ENCODE data around the gene TMEM178B. TPM values are rescaled to one million over a fixed set of nuclear protein-coding genes. Genes with fewer than 3 reads are reported as not detected.

Gene TMEM178B
- polyA plus RNA-seq, 1 donor (not counting 4 experiments of a cell fraction or from before 2014, with no cell fraction given), result not detected

GRCh38 chr7:141074162-141074991 lies 513 bp downstream of the TMEM178B start:
- Histone ChIP-seq H3K27ac (ENCODE audit: control insufficient read depth, insufficient read depth, low read length) (no peak overlapping the region), H3K27me3 (ENCODE audit: control insufficient read depth, extremely low read depth, insufficient read depth, low read length) (peaks cover 57% of the 10 kb centered on the region), H3K9me3 (ENCODE audit: control insufficient read depth, low read depth, low read length) (no peaks in the 10 kb centered on the region), H3K9me1 (ENCODE audit: control insufficient read depth, extremely low read depth, insufficient read depth, low read length) (no peaks in the 10 kb centered on the region), H3K4me3 (ENCODE audit: control insufficient read depth in 2 of 3, extremely low read depth in 1 of 3, insufficient read depth in 2 of 3, low read depth in 1 of 3, low read length in 3 of 3) (peak overlapping the region in 2 of 3 experiments; percentile 7 to 22), H3K36me3 (ENCODE audit: control insufficient read depth in 2 of 2, extremely low read depth in 1 of 2, insufficient read depth in 2 of 2, low read length in 2 of 2) (no peaks in the 10 kb centered on the region), H3K4me1 (ENCODE audit: control insufficient read depth, extremely low read depth, insufficient read depth, low read length) (peaks cover 13% of the 10 kb centered on the region), H2AFZ (ENCODE audit: control insufficient read depth, low read length) (peak overlapping the region; percentile 53), H3K4me2 (ENCODE audit: control insufficient read depth, extremely low read depth, insufficient read depth, low read depth, low read length) (peak overlapping the region; percentile 62), H4K20me1 (ENCODE audit: control insufficient read depth, extremely low read depth, insufficient read depth, low read length) (no peaks in the 10 kb centered on the region), H3K9ac (ENCODE audit: control insufficient read depth, extremely low read depth, insufficient read depth, low read length) (no peak overlapping the region), H3K79me2 (ENCODE audit: control insufficient read depth, insufficient read depth, low read length) (no peaks in the 10 kb centered on the region)
- dilution Hi-C loops (cut with MboI; ENCODE audit: extremely low pct_ligation_motif_present, low sequenced_read_pairs), result no loop called here
- FAIRE-seq (no peak), DNase-seq (ENCODE audit: low read depth, low spot score) (no peak)
- TF ChIP-seq EZH2 (IDR thresholded peaks at IDR 0.05; ENCODE audit: low read length) (peak; percentile 79), CTCF (optimal IDR thresholded peaks at IDR 0.05 in 1 of 3, IDR thresholded peaks at IDR 0.05 in 1 of 3, conservative IDR thresholded peaks at IDR 0.05 in 1 of 3; ENCODE audit: extremely low read depth in 1 of 3, insufficient read depth in 2 of 3, low read length in 3 of 3) (no peak)

- H3K4me2 ChIP-seq (ENCODE audit: control insufficient read depth, extremely low read depth, insufficient read depth, low read depth, low read length), result no peak overlapping the region
Observed at GRCh38 chr7:141074997-141075396, 1.1 kb downstream of the TMEM178B start.

More at GRCh38 chr7:141074997-141075396, 1.1 kb downstream of the TMEM178B start:
- Histone ChIP-seq H3K9ac (ENCODE audit: control insufficient read depth, extremely low read depth, insufficient read depth, low read length) (no peak overlapping the region), H3K27ac (ENCODE audit: control insufficient read depth, insufficient read depth, low read length) (no peak overlapping the region), H3K4me3 (ENCODE audit: control insufficient read depth in 2 of 3, extremely low read depth in 1 of 3, insufficient read depth in 2 of 3, low read depth in 1 of 3, low read length in 3 of 3) (no peak overlapping the region), H3K36me3 (ENCODE audit: control insufficient read depth in 2 of 2, extremely low read depth in 1 of 2, insufficient read depth in 2 of 2, low read length in 2 of 2) (no peaks in the 10 kb centered on the region), H4K20me1 (ENCODE audit: control insufficient read depth, extremely low read depth, insufficient read depth, low read length) (no peaks in the 10 kb centered on the region), H3K9me3 (ENCODE audit: control insufficient read depth, low read depth, low read length) (no peaks in the 10 kb centered on the region), H3K27me3 (ENCODE audit: control insufficient read depth, extremely low read depth, insufficient read depth, low read length) (peaks cover 57% of the 10 kb centered on the region), H3K79me2 (ENCODE audit: control insufficient read depth, insufficient read depth, low read length) (no peaks in the 10 kb centered on the region), H2AFZ (ENCODE audit: control insufficient read depth, low read length) (no peak overlapping the region), H3K4me1 (ENCODE audit: control insufficient read depth, extremely low read depth, insufficient read depth, low read length) (peaks cover 13% of the 10 kb centered on the region), H3K9me1 (ENCODE audit: control insufficient read depth, extremely low read depth, insufficient read depth, low read length) (no peaks in the 10 kb centered on the region)
- no peak for DNase-seq (ENCODE audit: low read depth, low spot score)
- FAIRE-seq, result no peak
- dilution Hi-C loops (cut with MboI; ENCODE audit: extremely low pct_ligation_motif_present, low sequenced_read_pairs), result no loop called here
- TF ChIP-seq CTCF (optimal IDR thresholded peaks at IDR 0.05 in 1 of 3, IDR thresholded peaks at IDR 0.05 in 1 of 3, conservative IDR thresholded peaks at IDR 0.05 in 1 of 3; ENCODE audit: extremely low read depth in 1 of 3, insufficient read depth in 2 of 3, low read length in 3 of 3) (no peak), EZH2 (IDR thresholded peaks at IDR 0.05; ENCODE audit: low read length) (no peak)
